Measurements from ENCODE around the gene LHX3.

LHX3 gene

GRCh38 chr9:136174779-136175615, 29.9 kb downstream of the LHX3 start:
- in situ Hi-C loops (cut with HindIII; ENCODE audit: low sequenced_read_pairs): no loop called here
- TF ChIP-seq CTCF (IDR thresholded peaks at IDR 0.05; ENCODE audit: low read depth, low read length, missing control alignments): no peak
- no peak for DNase-seq (ENCODE audit: low read depth)
- no peak overlapping the region for H3K4me3 ChIP-seq (ENCODE audit: low read depth, low read length)

- in situ Hi-C loops (cut with HindIII; ENCODE audit: low sequenced_read_pairs): no loop called here
- TF ChIP-seq CTCF (IDR thresholded peaks at IDR 0.05; ENCODE audit: low read depth, low read length, missing control alignments): no peak
- H3K4me3 ChIP-seq (ENCODE audit: low read depth, low read length): no peak overlapping the region
- DNase-seq (ENCODE audit: low read depth): no peak
Observed at GRCh38 chr9:136173648-136174290, 31.2 kb downstream of the LHX3 start.

GRCh38 chr9:136172412-136173079, 32.4 kb downstream of the LHX3 start:
- in situ Hi-C loops (cut with HindIII; ENCODE audit: low sequenced_read_pairs): no loop called here

GRCh38 chr9:136171801-136172411, 33.0 kb downstream of the LHX3 start:
- in situ Hi-C loops (cut with HindIII; ENCODE audit: low sequenced_read_pairs): no loop called here
- H3K4me3 ChIP-seq (ENCODE audit: low read depth, low read length): no peak overlapping the region
- TF ChIP-seq CTCF (IDR thresholded peaks at IDR 0.05; ENCODE audit: low read depth, low read length, missing control alignments): no peak
- DNase-seq (ENCODE audit: low read depth): no peak

More at GRCh38 chr9:136172412-136173079, 32.4 kb downstream of the LHX3 start:
- no peak overlapping the region for H3K4me3 ChIP-seq (ENCODE audit: low read depth, low read length)
- TF ChIP-seq CTCF (IDR thresholded peaks at IDR 0.05; ENCODE audit: low read depth, low read length, missing control alignments): no peak
- DNase-seq (ENCODE audit: low read depth): no peak

- in situ Hi-C loops (cut with HindIII; ENCODE audit: low sequenced_read_pairs): no loop called here
- no peak for TF ChIP-seq CTCF (IDR thresholded peaks at IDR 0.05; ENCODE audit: low read depth, low read length, missing control alignments)
- H3K4me3 ChIP-seq (ENCODE audit: low read depth, low read length): no peak overlapping the region
- DNase-seq (ENCODE audit: low read depth): peak; percentile 22
Observed at GRCh38 chr9:136171009-136171800, 33.7 kb downstream of the LHX3 start.

Measured in astrocyte of the cerebellum (primary cell).